Kidney (tissue), 14 donors: Measurements from ENCODE around the gene FTMT. TPM values are rescaled to one million over a fixed set of nuclear protein-coding genes. Genes with fewer than 3 reads are reported as not detected.

ENCODE experiments used
- DNase-seq, 5 donors: peaks; one replicate each; pipeline ENCODE4 v3.0.0-alpha.2; 2013 to 2020
- FAIRE-seq: peaks from 2 replicates; lab custom pipeline; 2012; peaks lifted over from hg19 to GRCh38; lab: Jason Lieb, UNC
- H3K27ac ChIP-seq, 2 donors: one replicate each; pipeline ENCODE4 v1.7.0; 2013; ENCODE audit warnings: low read depth in 2 of 2, low read length in 2 of 2, inconsistent platforms in 1 of 2
- H3K27me3 ChIP-seq: one replicate; pipeline ENCODE4 v1.7.1; 2013; ENCODE audit warnings: low read length, inconsistent platforms; ENCODE audit not compliant: control insufficient read depth, insufficient read depth
- H3K36me3 ChIP-seq, 3 donors: one replicate each; pipeline versions ENCODE4 v1.7.0 to v1.7.1; 2013; ENCODE audit warnings: low read length in 3 of 3, control low read depth in 1 of 3, inconsistent platforms in 1 of 3; ENCODE audit not compliant: insufficient read depth in 3 of 3, control insufficient read depth in 2 of 3
- H3K4me1 ChIP-seq, 3 donors: one replicate each; pipeline versions ENCODE4 v1.7.0 to v1.7.1; 2013; ENCODE audit warnings: low read length in 3 of 3, inconsistent platforms in 1 of 3, low read depth in 1 of 3; ENCODE audit not compliant: control insufficient read depth in 2 of 3, insufficient read depth in 2 of 3
- H3K4me3 ChIP-seq, 3 donors: one replicate each; pipeline versions ENCODE4 v1.7.0 to v1.8.1; 2013; ENCODE audit warnings: low read length in 3 of 3, control low read depth in 1 of 3, inconsistent platforms in 1 of 3
- H3K9ac ChIP-seq, 3 donors: one replicate each; pipeline versions ENCODE4 v1.7.0 to v1.7.1; 2013; ENCODE audit warnings: low read length in 3 of 3, control low read depth in 1 of 3, inconsistent platforms in 1 of 3
- H3K9me3 ChIP-seq, 3 donors: one replicate each; pipeline versions ENCODE4 v1.7.0 to v1.7.1; 2013; ENCODE audit warnings: low read length in 3 of 3, control low read depth in 1 of 3, inconsistent platforms in 1 of 3; ENCODE audit not compliant: control insufficient read depth in 2 of 3, insufficient read depth in 1 of 3
- intact Hi-C: fragments of 100-400 bp; cut with DNase I; formaldehyde crosslinking; loops from one replicate; pipeline ENCODE4 v1.11.1; 2022
- polyA plus RNA-seq: library from polyadenylated mRNA; stranded (reverse); fragments of 350-450 nt; fragmentation: Illumina TruSeq; extraction: RNeasy Lipid Tissue Mini Kit (QIAGEN cat#74804); gene quantifications from one replicate; pipeline ENCODE4 v1.2.3, GENCODE V29; 2014; ENCODE audit warnings: low read depth, low replicate concordance; ENCODE audit not compliant: insufficient read depth
- total RNA-seq: library from RNA; stranded (reverse); fragmentation: NEBNext Ultra II Directional; extraction: Animal tissue kit (Norgen Biotek cat#: 25700); gene quantifications from one replicate; pipeline ENCODE4 v1.2.1, GENCODE V29; 2021
- TF ChIP-seq, protein P1 (sequence below): IDR thresholded peaks from 3 replicates; pipeline ENCODE4 v1.5.1; 2012; ENCODE audit warnings: mild to moderate bottlenecking, moderate library complexity, borderline replicate concordance; ENCODE audit not compliant: insufficient read depth; ENCODE audit errors: extremely low read depth
- donor health status: control.
- donor health status: control.
- donor health status: control.
- donor health status: control.
- donor health status: control.
- donor health status: DM: yes; HTN: yes; CAD: no.
- donor health status: Normal renal cell carcinoma (clear cell type).

FTMT gene
- total and polyA plus RNA-seq, 2 donors from 2014 or later = not detected

DNA sequence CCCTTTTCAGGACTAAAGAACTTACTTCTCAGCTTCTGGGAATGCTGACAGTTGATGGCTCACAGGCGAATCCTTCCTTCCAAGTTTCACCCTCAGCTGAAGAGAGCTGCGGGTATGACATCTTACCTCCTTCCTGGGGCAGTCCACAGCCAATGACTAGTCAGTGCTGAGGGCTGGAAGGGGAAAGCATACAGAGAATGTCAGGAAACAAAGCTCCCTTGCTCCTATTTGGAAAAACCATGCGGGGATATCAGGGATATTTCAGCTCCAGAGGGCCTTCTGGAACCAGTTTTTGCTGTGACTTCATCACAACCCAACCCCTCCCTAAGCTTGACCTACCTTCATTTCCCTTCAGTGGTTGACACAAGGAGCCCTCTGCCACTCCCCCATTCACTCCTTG is 15.7 kb downstream of the FTMT start:
- FAIRE-seq (no peak), DNase-seq (no peak)
- Histone ChIP-seq H3K27ac (no peak overlapping the region), H3K4me3 (no peak overlapping the region), H3K27me3 (no peaks in the 10 kb centered on the region), H3K9ac (no peak overlapping the region), H3K9me3 (no peaks in the 10 kb centered on the region), H3K36me3 (no peaks in the 10 kb centered on the region), H3K4me1 (no peaks in the 10 kb centered on the region)
- TF ChIP-seq, protein P1, sequence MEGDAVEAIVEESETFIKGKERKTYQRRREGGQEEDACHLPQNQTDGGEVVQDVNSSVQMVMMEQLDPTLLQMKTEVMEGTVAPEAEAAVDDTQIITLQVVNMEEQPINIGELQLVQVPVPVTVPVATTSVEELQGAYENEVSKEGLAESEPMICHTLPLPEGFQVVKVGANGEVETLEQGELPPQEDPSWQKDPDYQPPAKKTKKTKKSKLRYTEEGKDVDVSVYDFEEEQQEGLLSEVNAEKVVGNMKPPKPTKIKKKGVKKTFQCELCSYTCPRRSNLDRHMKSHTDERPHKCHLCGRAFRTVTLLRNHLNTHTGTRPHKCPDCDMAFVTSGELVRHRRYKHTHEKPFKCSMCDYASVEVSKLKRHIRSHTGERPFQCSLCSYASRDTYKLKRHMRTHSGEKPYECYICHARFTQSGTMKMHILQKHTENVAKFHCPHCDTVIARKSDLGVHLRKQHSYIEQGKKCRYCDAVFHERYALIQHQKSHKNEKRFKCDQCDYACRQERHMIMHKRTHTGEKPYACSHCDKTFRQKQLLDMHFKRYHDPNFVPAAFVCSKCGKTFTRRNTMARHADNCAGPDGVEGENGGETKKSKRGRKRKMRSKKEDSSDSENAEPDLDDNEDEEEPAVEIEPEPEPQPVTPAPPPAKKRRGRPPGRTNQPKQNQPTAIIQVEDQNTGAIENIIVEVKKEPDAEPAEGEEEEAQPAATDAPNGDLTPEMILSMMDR = no peak
- intact Hi-C loops = no loop called here

DNA sequence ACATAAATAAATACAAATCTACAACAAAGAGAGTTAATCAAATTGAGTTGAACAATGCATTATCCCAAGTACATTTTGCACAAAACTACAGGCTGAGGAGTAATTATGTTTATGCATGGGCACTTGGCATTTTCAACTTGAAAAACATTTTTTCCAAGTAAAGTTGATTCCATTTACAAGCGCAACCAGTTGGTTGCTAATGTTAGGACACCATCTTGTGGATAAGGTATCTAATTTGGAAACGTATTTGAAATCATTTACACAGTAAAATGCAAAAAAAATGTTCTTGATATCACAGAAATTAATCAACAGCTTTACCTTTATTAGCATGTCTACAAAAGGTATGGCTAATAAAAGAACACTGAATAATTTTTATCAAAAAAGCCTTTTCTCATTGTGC is 18.8 kb downstream of the FTMT start:
- peak in 2 of 5 donors; percentile 10 to 34 for DNase-seq
- Histone ChIP-seq H3K27me3 (no peaks in the 10 kb centered on the region), H3K27ac (no peak overlapping the region), H3K36me3 (no peaks in the 10 kb centered on the region), H3K4me3 (no peak overlapping the region), H3K9ac (no peak overlapping the region), H3K4me1 (no peaks in the 10 kb centered on the region), H3K9me3 (no peaks in the 10 kb centered on the region)
- no peak for FAIRE-seq
- TF ChIP-seq, protein P1 = no peak
- intact Hi-C loops = no loop called here

DNA sequence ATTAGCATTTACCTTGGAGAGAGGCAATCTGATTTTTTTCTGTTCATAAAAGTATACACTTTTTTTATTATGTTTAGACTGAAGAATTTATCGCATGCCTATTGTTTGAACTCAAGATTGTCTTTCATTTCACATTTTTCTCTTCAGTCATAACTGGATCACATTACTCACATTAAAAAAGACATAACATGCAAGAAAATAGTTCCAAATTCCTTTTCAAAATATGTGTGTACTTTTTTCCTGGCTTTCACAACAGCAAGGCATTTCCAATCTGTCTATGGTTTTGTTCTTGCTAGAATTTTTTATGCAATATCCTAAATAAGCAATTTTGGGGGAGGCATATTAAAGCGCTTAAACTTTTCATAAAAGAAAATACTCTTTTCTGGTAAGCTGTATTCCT is 21.2 kb downstream of the FTMT start:
- DNase-seq (no peak), FAIRE-seq (no peak)
- TF ChIP-seq, protein P1 = no peak

DNA sequence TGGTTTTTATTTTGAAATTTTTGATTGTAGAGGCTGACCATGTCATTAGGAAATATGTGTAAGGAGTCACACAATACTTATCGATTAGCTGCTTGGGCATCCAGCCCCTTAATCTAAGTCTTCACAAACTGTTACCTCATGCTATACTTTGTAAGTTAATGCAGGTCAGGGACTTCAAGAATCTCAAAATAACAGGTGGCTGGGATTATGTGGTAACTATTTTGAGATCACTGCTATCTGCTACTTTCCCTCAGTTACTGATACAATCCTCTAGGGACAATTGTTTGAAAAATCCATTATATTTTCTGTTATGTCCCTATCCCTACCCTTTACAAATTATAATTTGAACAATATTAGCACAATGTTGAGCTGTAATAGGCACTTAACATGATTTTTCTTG is 21.7 kb downstream of the FTMT start:
- Histone ChIP-seq H3K27ac (no peak overlapping the region), H3K36me3 (no peaks in the 10 kb centered on the region), H3K27me3 (no peaks in the 10 kb centered on the region), H3K9me3 (no peaks in the 10 kb centered on the region), H3K4me1 (no peaks in the 10 kb centered on the region), H3K9ac (no peak overlapping the region), H3K4me3 (no peak overlapping the region)
- TF ChIP-seq, protein P1 = no peak
- no peak for DNase-seq
- no peak for FAIRE-seq
- intact Hi-C loops = no loop called here

More for the DNA sequence above, 21.2 kb downstream of the FTMT start:
- H3K9me3 ChIP-seq = no peaks in the 10 kb centered on the region
- no peaks in the 10 kb centered on the region for H3K36me3 ChIP-seq
- H3K27ac ChIP-seq = no peak overlapping the region
- no peak overlapping the region for H3K4me3 ChIP-seq
- H3K27me3 ChIP-seq = no peaks in the 10 kb centered on the region
- intact Hi-C loops = no loop called here
- H3K9ac ChIP-seq = no peak overlapping the region
- no peaks in the 10 kb centered on the region for H3K4me1 ChIP-seq
